Ascending aorta (tissue), 2 donors: ENCODE data around the gene CYGB. TPM values are rescaled to one million over a fixed set of nuclear protein-coding genes. Genes with fewer than 3 reads are reported as not detected.

Experiments
- DNase-seq, 2 donors: peaks; one replicate each; pipeline ENCODE4 v3.0.0-alpha.2; 2019; ENCODE audit warnings: low spot score in 2 of 2
- H3K27ac ChIP-seq, 2 donors: fragments of 200-600 bp; sonication (generic); one replicate each; pipeline ENCODE4 v1.5.1; 2016 to 2017; ENCODE audit warnings: mild to moderate bottlenecking in 1 of 2
- H3K27me3 ChIP-seq: fragments of 200-600 bp; sonication (generic); one replicate; pipeline ENCODE4 v1.5.1; 2017
- H3K36me3 ChIP-seq, 2 donors: fragments of 200-600 bp; sonication (generic); one replicate each; pipeline ENCODE4 v1.5.1; 2016
- H3K4me1 ChIP-seq, 2 donors: fragments of 200-600 bp; sonication (generic); one replicate each; pipeline ENCODE4 v1.5.1; 2016 to 2017; ENCODE audit warnings: mild to moderate bottlenecking in 1 of 2
- H3K4me3 ChIP-seq, 2 donors: fragments of 200-600 bp; sonication (generic); one replicate each; pipeline ENCODE4 v1.5.1; 2016 to 2017; ENCODE audit warnings: mild to moderate bottlenecking in 1 of 2
- H3K9me3 ChIP-seq, 2 donors: fragments of 200-600 bp; sonication (generic); one replicate each; pipeline ENCODE4 v1.5.1; 2016
- intact Hi-C: fragments of 100-400 bp; cut with DNase I; formaldehyde crosslinking; loops from one replicate; pipeline ENCODE4 v1.15.1; 2023
- total RNA-seq: library from RNA; depleted of rRNA; stranded (reverse); fragments of >200 nt; gene quantifications from one replicate; pipeline ENCODE4 v1.1.0, GENCODE V29; 2016
- TF ChIP-seq, protein P1 (sequence below), 3 experiments: fragments of 200-600 bp in 2 of 3; fragments of 450-650 bp in 1 of 3; sonication (generic) in 2 of 3; IDR thresholded peaks; one replicate each; pipeline ENCODE4 v1.5.1; 2016 to 2019; ENCODE audit warnings: antibody characterized with exemption in 3 of 3, mild to moderate bottlenecking in 1 of 3, moderate library complexity in 1 of 3

Gene CYGB
- total RNA-seq, 1 donor from 2014 or later = 60.7 TPM

DNA sequence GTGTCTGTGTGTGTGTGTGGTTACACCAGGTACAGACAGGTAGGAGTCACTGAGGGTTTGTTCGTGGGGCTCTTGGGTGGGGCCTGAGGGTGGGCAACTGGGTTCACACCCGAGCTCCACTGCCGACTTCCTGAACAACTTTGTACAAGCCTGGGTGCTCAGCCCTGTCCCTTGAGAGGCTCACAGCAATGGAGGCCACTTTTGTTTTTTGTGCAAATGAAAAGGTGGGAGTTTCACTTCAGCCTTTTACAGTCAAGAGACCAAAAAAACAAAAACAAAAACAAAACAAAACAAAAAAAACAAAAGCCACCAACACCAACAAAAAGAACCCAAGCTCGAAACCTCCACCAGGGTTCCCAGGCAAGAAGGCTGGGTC, 38.6 kb downstream of the CYGB start:
- no peak for DNase-seq
- Histone ChIP-seq H3K4me3 (peak overlapping the region; percentile 30 to 78), H3K4me1 (peaks cover 10 to 38% of the 10 kb centered on the region in 2 donors), H3K27ac (peak overlapping the region; percentile 80), H3K27me3 (no peaks in the 10 kb centered on the region), H3K9me3 (no peaks in the 10 kb centered on the region), H3K36me3 (no peaks in the 10 kb centered on the region)
- TF ChIP-seq, protein P1, sequence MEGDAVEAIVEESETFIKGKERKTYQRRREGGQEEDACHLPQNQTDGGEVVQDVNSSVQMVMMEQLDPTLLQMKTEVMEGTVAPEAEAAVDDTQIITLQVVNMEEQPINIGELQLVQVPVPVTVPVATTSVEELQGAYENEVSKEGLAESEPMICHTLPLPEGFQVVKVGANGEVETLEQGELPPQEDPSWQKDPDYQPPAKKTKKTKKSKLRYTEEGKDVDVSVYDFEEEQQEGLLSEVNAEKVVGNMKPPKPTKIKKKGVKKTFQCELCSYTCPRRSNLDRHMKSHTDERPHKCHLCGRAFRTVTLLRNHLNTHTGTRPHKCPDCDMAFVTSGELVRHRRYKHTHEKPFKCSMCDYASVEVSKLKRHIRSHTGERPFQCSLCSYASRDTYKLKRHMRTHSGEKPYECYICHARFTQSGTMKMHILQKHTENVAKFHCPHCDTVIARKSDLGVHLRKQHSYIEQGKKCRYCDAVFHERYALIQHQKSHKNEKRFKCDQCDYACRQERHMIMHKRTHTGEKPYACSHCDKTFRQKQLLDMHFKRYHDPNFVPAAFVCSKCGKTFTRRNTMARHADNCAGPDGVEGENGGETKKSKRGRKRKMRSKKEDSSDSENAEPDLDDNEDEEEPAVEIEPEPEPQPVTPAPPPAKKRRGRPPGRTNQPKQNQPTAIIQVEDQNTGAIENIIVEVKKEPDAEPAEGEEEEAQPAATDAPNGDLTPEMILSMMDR (IDR thresholded peaks at IDR 0.05) = no peak
- intact Hi-C loops = no loop called here

DNA sequence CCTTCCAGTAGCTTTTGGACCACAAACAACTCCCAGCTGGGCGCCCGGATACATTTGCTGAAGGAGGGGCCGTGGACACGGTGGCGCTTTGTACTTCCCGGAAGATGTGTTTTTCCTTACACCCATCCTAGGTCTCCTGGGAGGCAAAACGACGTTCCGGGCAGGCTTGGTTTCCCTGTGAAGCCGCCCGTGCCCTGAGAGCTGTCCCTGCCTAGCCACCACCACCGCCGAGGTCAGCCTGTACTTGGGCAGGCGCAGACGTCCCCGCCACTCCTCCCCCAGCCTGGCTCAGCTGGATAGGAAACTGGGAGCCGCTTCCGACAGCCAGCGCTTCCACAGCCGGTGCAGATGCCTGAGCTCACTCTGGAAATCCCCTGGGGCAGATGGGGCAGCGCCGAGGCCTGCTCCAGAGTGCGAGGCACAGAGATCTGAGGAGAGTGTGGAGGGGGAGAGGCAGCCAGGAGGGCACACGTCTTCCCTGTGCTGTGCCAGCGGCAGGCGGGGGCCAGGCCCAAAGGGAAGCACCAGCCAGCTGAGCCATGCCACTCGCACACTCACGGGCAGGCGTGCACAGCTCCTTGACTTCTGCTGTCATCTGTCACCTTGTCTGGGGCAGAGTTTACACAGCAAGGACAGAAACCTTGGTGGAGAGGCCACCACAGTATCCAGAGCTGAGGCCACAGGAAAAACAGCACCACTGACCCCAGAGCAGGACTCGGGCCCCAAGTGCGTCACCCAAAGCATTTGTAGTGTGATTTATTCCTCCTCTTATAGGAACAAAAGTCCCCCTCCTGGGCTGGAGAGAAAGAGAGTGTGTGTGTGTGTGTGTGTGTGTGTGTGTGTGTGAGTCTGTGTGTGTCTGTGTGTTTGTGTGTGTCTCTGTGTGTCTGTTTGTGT, 39.3 kb downstream of the CYGB start:
- H3K27ac ChIP-seq = peak overlapping the region; percentile 80

GRCh38 chr17:76497699-76497978, 39.9 kb downstream of the CYGB start:
- no peaks in the 10 kb centered on the region for H3K36me3 ChIP-seq
- peak overlapping the region; percentile 30 to 43 for H3K4me3 ChIP-seq
- peaks cover 10 to 38% of the 10 kb centered on the region in 2 donors for H3K4me1 ChIP-seq
- H3K27me3 ChIP-seq = no peaks in the 10 kb centered on the region
- H3K9me3 ChIP-seq = no peaks in the 10 kb centered on the region
- DNase-seq = no peak
- H3K27ac ChIP-seq = peak overlapping the region; percentile 80
- TF ChIP-seq, protein P1 (IDR thresholded peaks at IDR 0.05) = no peak
- intact Hi-C loops = no loop called here

More for the DNA sequence above, 39.3 kb downstream of the CYGB start:
- Histone ChIP-seq H3K9me3 (no peaks in the 10 kb centered on the region), H3K4me3 (peak overlapping the region; percentile 30 to 43), H3K4me1 (peaks cover 10 to 38% of the 10 kb centered on the region in 2 donors), H3K36me3 (no peaks in the 10 kb centered on the region), H3K27me3 (no peaks in the 10 kb centered on the region)
- intact Hi-C loops = no loop called here
- TF ChIP-seq, protein P1 (IDR thresholded peaks at IDR 0.05) = no peak
- peak; percentile 45 to 88 for DNase-seq

DNA sequence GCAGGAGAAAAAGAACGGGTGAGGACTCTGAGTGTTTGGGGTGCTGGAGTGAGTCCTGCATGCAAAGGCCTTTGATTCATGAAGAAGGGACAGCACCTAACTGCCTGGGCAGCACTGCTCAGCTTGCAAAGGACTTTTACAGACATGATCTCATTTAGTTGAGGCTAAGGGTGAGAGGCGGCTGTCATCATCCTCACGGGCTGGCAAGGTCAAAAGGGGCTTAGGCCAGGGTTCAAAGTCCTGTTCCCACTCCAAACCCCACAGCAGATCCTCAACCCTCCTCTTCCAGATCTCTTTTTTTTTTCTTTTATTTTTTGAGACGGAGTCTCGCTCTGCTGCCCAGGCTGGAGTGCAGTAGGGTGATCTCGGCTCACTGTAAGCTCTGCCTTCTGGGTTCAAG, 41.0 kb downstream of the CYGB start:
- intact Hi-C loops = no loop called here
- DNase-seq = no peak
- Histone ChIP-seq H3K27me3 (no peaks in the 10 kb centered on the region), H3K36me3 (no peaks in the 10 kb centered on the region), H3K27ac (no peak overlapping the region), H3K4me1 (peaks cover 5 to 30% of the 10 kb centered on the region in 2 donors), H3K4me3 (no peak overlapping the region), H3K9me3 (no peaks in the 10 kb centered on the region)
- TF ChIP-seq, protein P1 (IDR thresholded peaks at IDR 0.05) = no peak

DNA sequence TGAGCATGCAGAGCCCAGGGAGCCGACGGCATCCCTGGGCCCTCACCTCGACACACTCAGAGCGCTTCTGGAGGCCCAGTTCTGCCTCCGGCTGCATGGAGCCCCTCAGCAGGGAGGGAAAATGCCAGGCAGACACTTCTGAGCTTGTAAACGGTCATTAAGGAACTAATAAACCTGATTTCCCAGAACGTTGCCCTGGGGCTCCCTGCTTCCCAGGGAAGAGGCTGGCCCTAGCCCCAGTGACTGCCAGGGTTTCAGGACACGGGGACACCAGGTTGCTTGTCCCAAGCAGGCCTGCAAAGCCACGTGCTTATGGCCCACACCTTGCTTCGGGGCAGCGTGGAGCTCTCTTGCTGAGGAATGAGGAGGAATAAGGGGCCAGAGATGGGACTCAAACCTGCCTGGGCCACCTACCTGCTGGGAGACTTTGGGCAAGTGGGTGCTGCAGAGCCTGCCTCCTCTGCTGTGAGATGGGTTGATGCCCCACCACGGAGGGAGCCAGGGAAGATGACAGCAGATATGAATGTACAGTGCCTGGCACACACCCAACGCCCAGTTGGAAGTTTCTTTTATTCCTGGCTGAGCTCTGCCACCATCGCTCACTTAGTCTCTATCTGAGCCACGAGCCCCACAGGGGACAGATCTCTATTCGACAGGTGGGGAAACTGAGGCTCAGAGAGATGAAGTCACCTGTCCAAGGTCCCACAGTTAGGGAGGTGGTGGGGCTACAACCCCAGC, 41.7 kb downstream of the CYGB start:
- Histone ChIP-seq H3K27ac (no peak overlapping the region), H3K4me1 (peaks cover 5 to 29% of the 10 kb centered on the region in 2 donors), H3K4me3 (no peak overlapping the region), H3K27me3 (no peaks in the 10 kb centered on the region), H3K9me3 (no peaks in the 10 kb centered on the region), H3K36me3 (no peaks in the 10 kb centered on the region)
- intact Hi-C loops = no loop called here
- TF ChIP-seq, protein P1 (IDR thresholded peaks at IDR 0.05) = no peak
- no peak for DNase-seq
